SK-N-SH (cell line): Measurements from ENCODE around the gene CACNG5. TPM values are rescaled to one million over a fixed set of nuclear protein-coding genes. Genes with fewer than 3 reads are reported as not detected.

ENCODE experiments used
- CTCF ChIA-PET: fragments of 300-600, 350-600 bp; formaldehyde crosslinking; extraction: SDS; loops from one replicate; lab custom pipeline; 2021; lab: Yijun Ruan, JAX
- POLR2A ChIA-PET: fragments of 350-600 bp; sonication (Branson Sonifier 250); formaldehyde crosslinking; extraction: SDS; loops from one replicate; lab custom pipeline; 2020; ENCODE audit warnings: antibody characterized with exemption, inconsistent platforms; lab: Yijun Ruan, JAX
- DNase-seq: peaks from one replicate; pipeline ENCODE4 v3.0.0; 2012
- H2AFZ ChIP-seq: fragments of 200-600 bp; sonication (generic); 2 replicates; pipeline ENCODE4 v1.8.1; 2016; ENCODE audit warnings: antibody characterized with exemption, mild to moderate bottlenecking, low read depth
- H3F3A ChIP-seq: fragments of 200-600 bp; sonication (generic); replicated peaks from 2 replicates; pipeline ENCODE3; 2016; ENCODE audit warnings: antibody characterized with exemption, mild to moderate bottlenecking; ENCODE audit not compliant: insufficient read depth
- H3K27ac ChIP-seq, 2 experiments: fragments of 200-500 bp in 1 of 2; fragments of 200-600 bp in 1 of 2; sonication (Bioruptor generic) in 1 of 2; sonication (generic), shearing (Covaris generic) in 1 of 2; 2 replicates each; pipeline versions ENCODE4 v1.5.1 to v1.6.1; 2014 to 2016; ENCODE audit warnings: low read depth in 2 of 2, inconsistent platforms in 1 of 2, low read length in 1 of 2, mild to moderate bottlenecking in 1 of 2, mixed read lengths in 1 of 2
- H3K27me3 ChIP-seq: fragments of 200-600 bp; sonication (generic), shearing (Covaris generic); 2 replicates; pipeline ENCODE4 v1.6.1; 2016; ENCODE audit warnings: mixed run types; ENCODE audit not compliant: insufficient read depth
- H3K36me3 ChIP-seq, 2 experiments: fragments of 200-500 bp in 1 of 2; fragments of 200-600 bp in 1 of 2; sonication (Bioruptor generic) in 1 of 2; sonication (generic) in 1 of 2; replicated peaks in 1 of 2; 2 replicates each; pipeline versions ENCODE3 to v1.5.1; 2014 to 2016; ENCODE audit warnings: low read length in 1 of 2, mild to moderate bottlenecking in 1 of 2; ENCODE audit not compliant: insufficient read depth in 2 of 2, control insufficient read depth in 1 of 2
- H3K4me1 ChIP-seq, 2 experiments: fragments of 200-500 bp in 1 of 2; fragments of 200-600 bp in 1 of 2; sonication (Bioruptor generic) in 1 of 2; sonication (generic), shearing (Covaris generic) in 1 of 2; 2 replicates each; pipeline versions ENCODE4 v1.5.1 to v1.6.1; 2014 to 2016; ENCODE audit warnings: low read depth in 1 of 2, low read length in 1 of 2, mixed run types in 1 of 2; ENCODE audit not compliant: insufficient read depth in 2 of 2, control insufficient read depth in 1 of 2
- H3K4me2 ChIP-seq: fragments of 200-600 bp; sonication (generic), shearing (Covaris generic); 2 replicates; pipeline ENCODE4 v1.6.1; 2017; ENCODE audit warnings: mixed run types
- H3K4me3 ChIP-seq, 2 experiments: fragments of 200-500 bp in 1 of 2; fragments of 200-600 bp in 1 of 2; sonication (Bioruptor generic) in 1 of 2; sonication (generic), shearing (Covaris generic) in 1 of 2; 2 replicates each; pipeline versions ENCODE4 v1.5.1 to v1.8.1; 2014 to 2016; ENCODE audit warnings: low read depth in 2 of 2, inconsistent platforms in 1 of 2, low read length in 1 of 2, mild to moderate bottlenecking in 1 of 2, mixed read lengths in 1 of 2, moderate library complexity in 1 of 2
- H3K79me2 ChIP-seq: fragments of 200-600 bp; sonication (generic); 2 replicates; pipeline ENCODE4 v1.8.1; 2017; ENCODE audit warnings: mild to moderate bottlenecking; ENCODE audit not compliant: insufficient read depth
- H3K9ac ChIP-seq: fragments of 200-600 bp; sonication (generic); 2 replicates; pipeline ENCODE4 v1.6.1; 2017; ENCODE audit warnings: mixed run types
- H3K9me2 ChIP-seq: fragments of 200-600 bp; sonication (generic); 2 replicates; pipeline ENCODE4 v1.6.1; 2017; ENCODE audit warnings: mixed run types
- H3K9me3 ChIP-seq: fragments of 200-600 bp; sonication (generic); 2 replicates; pipeline ENCODE4 v1.6.1; 2017; ENCODE audit warnings: mixed run types, mild to moderate bottlenecking, moderate library complexity
- H4K20me1 ChIP-seq: fragments of 200-600 bp; sonication (generic); 2 replicates; pipeline ENCODE4 v1.6.1; 2017; ENCODE audit warnings: mild to moderate bottlenecking, mixed run types; ENCODE audit not compliant: insufficient read depth
- ELF1 ChIP-seq: IDR thresholded peaks from 2 replicates; pipeline ENCODE4 v1.4.0; 2012
- FOXM1 ChIP-seq: IDR thresholded peaks from 2 replicates; pipeline ENCODE4 v1.4.0; 2012; ENCODE audit warnings: low read depth, mild to moderate bottlenecking
- GABPA ChIP-seq: IDR thresholded peaks from 2 replicates; pipeline ENCODE4 v1.4.0; 2012; ENCODE audit warnings: low read depth, mild to moderate bottlenecking
- GATA2 ChIP-seq: sonication (generic); formaldehyde crosslinking; IDR thresholded peaks from 2 replicates; pipeline ENCODE4 v1.5.0; 2020; ENCODE audit warnings: mild to moderate bottlenecking, missing genetic modification reagents
- RCOR1 ChIP-seq: fragments of 150-350 bp; IDR thresholded peaks from 2 replicates; pipeline ENCODE4 v1.6.1; 2017; ENCODE audit warnings: antibody characterized with exemption, low read length
- WGBS: methylation state at CpG from one replicate; pipeline ENCODE4 v1.1.6; 2017; ENCODE audit warnings: low lambda C conversion rate; 5-methylcytosine and 5-hydroxymethylcytosine counted together
- polyA plus RNA-seq, 3 experiments: library from polyadenylated mRNA; depleted of rRNA; stranded (reverse); fragments of >200 nt; gene quantifications; 2 replicates each; pipeline ENCODE4 v1.2.3, GENCODE V29; 2012
- TF ChIP-seq, protein P1 (sequence below): fragments of 200-600 bp; sonication (generic); IDR thresholded peaks from 2 replicates; pipeline ENCODE4 v1.6.1; 2017; ENCODE audit warnings: antibody characterized with exemption, mild to moderate bottlenecking, moderate library complexity
- TF ChIP-seq, protein P2 (sequence below): IDR thresholded peaks from 2 replicates; pipeline ENCODE4 v1.4.0; 2012; ENCODE audit warnings: low read depth, borderline replicate concordance
- TF ChIP-seq, protein P3 (sequence below): fragments of 150-350 bp; IDR thresholded peaks from 2 replicates; pipeline ENCODE4 v1.6.1; 2017; ENCODE audit warnings: antibody characterized with exemption, low read length, low read depth, borderline replicate concordance

The CACNG5 gene
- polyA plus RNA-seq, 1 of the 3 experiments (the other 2 are of a cell fraction): 0.10 TPM

DNA sequence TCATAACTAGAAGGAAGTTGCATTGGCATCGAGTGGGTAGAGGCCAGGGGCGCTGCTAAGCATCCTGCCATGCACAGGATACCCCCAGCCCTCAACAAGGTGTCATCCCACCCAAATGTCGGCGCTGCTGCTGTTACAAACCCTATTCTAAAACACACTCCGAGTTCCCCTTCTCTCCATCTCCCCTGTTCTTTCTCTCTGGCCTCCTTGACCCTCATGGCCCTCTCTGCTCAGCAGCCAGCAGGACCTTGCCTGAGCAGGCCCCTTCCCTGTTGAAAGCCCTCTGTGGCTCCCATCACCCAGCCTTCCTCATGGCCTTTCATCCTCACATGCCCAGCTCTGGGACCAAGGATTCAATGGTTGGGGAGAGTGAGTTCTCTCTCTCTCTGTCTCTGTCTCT, 22.3 kb upstream of the CACNG5 start:
- WGBS: 82% methylated on average over 5 of the region's 5 CpGs
- H3K9me2 ChIP-seq: no peaks in the 10 kb centered on the region
- H3K9ac ChIP-seq: no peak overlapping the region
- H3K4me1 ChIP-seq: peaks cover 0 to 3% of the 10 kb centered on the region in 2 experiments; a peak in 1 of 4 replicates
- H3K4me3 ChIP-seq: no peak overlapping the region
- H3K27ac ChIP-seq: no peak overlapping the region
- peaks cover 8 to 17% of the 10 kb centered on the region in 2 experiments for H3K36me3 ChIP-seq
- H3F3A ChIP-seq: peaks cover 20% of the 10 kb centered on the region
- CTCF ChIA-PET: interaction anchor here (0.6 to 1.5 kb wide), 3 partner anchors 21 to 547 kb away, joined by 3 to 4 read pairs (median 3); no protein-coding TSS in a partner anchor
- no peak overlapping the region for H3K4me2 ChIP-seq
- no peaks in the 10 kb centered on the region for H4K20me1 ChIP-seq
- no peaks in the 10 kb centered on the region for H3K79me2 ChIP-seq
- no peaks in the 10 kb centered on the region for H3K27me3 ChIP-seq
- POLR2A ChIA-PET: no interaction called here
- no peak for TF ChIP-seq ELF1
- TF ChIP-seq, protein P1, sequence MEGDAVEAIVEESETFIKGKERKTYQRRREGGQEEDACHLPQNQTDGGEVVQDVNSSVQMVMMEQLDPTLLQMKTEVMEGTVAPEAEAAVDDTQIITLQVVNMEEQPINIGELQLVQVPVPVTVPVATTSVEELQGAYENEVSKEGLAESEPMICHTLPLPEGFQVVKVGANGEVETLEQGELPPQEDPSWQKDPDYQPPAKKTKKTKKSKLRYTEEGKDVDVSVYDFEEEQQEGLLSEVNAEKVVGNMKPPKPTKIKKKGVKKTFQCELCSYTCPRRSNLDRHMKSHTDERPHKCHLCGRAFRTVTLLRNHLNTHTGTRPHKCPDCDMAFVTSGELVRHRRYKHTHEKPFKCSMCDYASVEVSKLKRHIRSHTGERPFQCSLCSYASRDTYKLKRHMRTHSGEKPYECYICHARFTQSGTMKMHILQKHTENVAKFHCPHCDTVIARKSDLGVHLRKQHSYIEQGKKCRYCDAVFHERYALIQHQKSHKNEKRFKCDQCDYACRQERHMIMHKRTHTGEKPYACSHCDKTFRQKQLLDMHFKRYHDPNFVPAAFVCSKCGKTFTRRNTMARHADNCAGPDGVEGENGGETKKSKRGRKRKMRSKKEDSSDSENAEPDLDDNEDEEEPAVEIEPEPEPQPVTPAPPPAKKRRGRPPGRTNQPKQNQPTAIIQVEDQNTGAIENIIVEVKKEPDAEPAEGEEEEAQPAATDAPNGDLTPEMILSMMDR: no peak
- TF ChIP-seq RCOR1: no peak
- TF ChIP-seq GABPA: no peak
- TF ChIP-seq FOXM1: no peak
- no peak overlapping the region for H2AFZ ChIP-seq
- H3K9me3 ChIP-seq: peaks cover under 1% of the 10 kb centered on the region; the same call in 1 of the 2 replicates
- no peak for DNase-seq

DNA sequence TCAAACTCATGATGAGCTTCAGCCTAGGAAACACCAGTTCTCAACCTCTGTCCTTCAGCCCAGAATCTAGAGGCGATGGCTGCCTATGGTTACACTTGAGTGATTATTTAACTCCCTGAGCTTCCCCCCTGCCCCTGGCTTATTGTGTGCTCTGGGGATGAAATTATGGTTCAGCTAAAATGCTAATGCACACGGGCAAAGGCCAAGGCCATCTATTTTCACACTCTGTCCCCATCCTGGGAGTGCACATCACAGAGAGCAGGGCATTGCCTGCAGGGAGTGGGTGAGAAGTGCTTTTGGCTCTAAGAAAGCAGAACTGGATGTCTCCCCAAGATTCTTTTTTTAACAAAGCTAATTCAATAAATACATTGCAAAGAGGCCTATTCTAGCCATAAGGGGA, 21.6 kb upstream of the CACNG5 start:
- Histone ChIP-seq H3K36me3 (peaks cover 8 to 17% of the 10 kb centered on the region in 2 experiments), H3F3A (peaks cover 20% of the 10 kb centered on the region), H3K9me2 (no peaks in the 10 kb centered on the region), H2AFZ (no peak overlapping the region), H3K4me2 (no peak overlapping the region), H3K9me3 (peaks cover 4% of the 10 kb centered on the region; the same call in 1 of the 2 replicates), H3K9ac (no peak overlapping the region), H4K20me1 (no peaks in the 10 kb centered on the region), H3K27me3 (no peaks in the 10 kb centered on the region), H3K79me2 (no peaks in the 10 kb centered on the region), H3K4me1 (peaks cover 0 to 2% of the 10 kb centered on the region in 2 experiments; a peak in 1 of 4 replicates), H3K4me3 (no peak overlapping the region), H3K27ac (no peak overlapping the region)
- WGBS: 80% methylated on average over 2 of the region's 2 CpGs
- TF ChIP-seq GATA2 (CRISPR knock-in tag): no peak
- TF ChIP-seq, protein P2, sequence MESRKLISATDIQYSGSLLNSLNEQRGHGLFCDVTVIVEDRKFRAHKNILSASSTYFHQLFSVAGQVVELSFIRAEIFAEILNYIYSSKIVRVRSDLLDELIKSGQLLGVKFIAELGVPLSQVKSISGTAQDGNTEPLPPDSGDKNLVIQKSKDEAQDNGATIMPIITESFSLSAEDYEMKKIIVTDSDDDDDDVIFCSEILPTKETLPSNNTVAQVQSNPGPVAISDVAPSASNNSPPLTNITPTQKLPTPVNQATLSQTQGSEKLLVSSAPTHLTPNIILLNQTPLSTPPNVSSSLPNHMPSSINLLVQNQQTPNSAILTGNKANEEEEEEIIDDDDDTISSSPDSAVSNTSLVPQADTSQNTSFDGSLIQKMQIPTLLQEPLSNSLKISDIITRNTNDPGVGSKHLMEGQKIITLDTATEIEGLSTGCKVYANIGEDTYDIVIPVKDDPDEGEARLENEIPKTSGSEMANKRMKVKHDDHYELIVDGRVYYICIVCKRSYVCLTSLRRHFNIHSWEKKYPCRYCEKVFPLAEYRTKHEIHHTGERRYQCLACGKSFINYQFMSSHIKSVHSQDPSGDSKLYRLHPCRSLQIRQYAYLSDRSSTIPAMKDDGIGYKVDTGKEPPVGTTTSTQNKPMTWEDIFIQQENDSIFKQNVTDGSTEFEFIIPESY: no peak
- TF ChIP-seq, protein P1: no peak
- TF ChIP-seq, protein P3, sequence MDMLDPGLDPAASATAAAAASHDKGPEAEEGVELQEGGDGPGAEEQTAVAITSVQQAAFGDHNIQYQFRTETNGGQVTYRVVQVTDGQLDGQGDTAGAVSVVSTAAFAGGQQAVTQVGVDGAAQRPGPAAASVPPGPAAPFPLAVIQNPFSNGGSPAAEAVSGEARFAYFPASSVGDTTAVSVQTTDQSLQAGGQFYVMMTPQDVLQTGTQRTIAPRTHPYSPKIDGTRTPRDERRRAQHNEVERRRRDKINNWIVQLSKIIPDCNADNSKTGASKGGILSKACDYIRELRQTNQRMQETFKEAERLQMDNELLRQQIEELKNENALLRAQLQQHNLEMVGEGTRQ: no peak
- TF ChIP-seq ELF1: no peak
- no peak for TF ChIP-seq FOXM1
- no peak for DNase-seq
- CTCF ChIA-PET: interaction anchor here (0.6 to 1.5 kb wide), 3 partner anchors 86 to 548 kb away, joined by 3 to 5 read pairs (median 4); no protein-coding TSS in a partner anchor
- POLR2A ChIA-PET: no interaction called here
